Mesothelial cell of epicardium (in vitro differentiated cells): Measurements from ENCODE around the gene DMPK. TPM values are rescaled to one million over a fixed set of nuclear protein-coding genes. Genes with fewer than 3 reads are reported as not detected.

Experiments used
- DNase-seq, 2 experiments: peaks; one replicate each; pipeline ENCODE4 v3.0.0; 2021; ENCODE audit warnings: low spot score in 2 of 2; ENCODE audit not compliant: unreplicated experiment in 2 of 2
- H3K27ac Mint-ChIP-seq: 2 replicates; pipeline ENCODE4 v1.8.0; 2021; ENCODE audit warnings: mixed read lengths
- H3K27me3 Mint-ChIP-seq: 2 replicates; pipeline ENCODE4 v1.8.0; 2021; ENCODE audit warnings: low read depth, mixed read lengths
- H3K36me3 Mint-ChIP-seq: 2 replicates; pipeline ENCODE4 v1.8.0; 2021; ENCODE audit warnings: mixed read lengths
- H3K4me1 Mint-ChIP-seq: 2 replicates; pipeline ENCODE4 v1.8.0; 2021; ENCODE audit warnings: mixed read lengths
- H3K4me3 Mint-ChIP-seq: 2 replicates; pipeline ENCODE4 v1.8.0; 2021; ENCODE audit warnings: mild to moderate bottlenecking, moderate library complexity, mixed read lengths
- H3K9me3 Mint-ChIP-seq: 2 replicates; pipeline ENCODE4 v1.8.0; 2021; ENCODE audit warnings: mixed read lengths
- total RNA-seq: library from RNA; stranded (reverse); gene quantifications from 3 replicates; pipeline ENCODE4 v1.2.1, GENCODE V29; 2021
- TF ChIP-seq, protein P1 (sequence below): fragments of 200-600 bp; sonication (generic); IDR thresholded peaks from one replicate; pipeline ENCODE4 v1.5.0; 2021; ENCODE audit warnings: antibody characterized with exemption; ENCODE audit not compliant: unreplicated experiment

The DMPK gene
- total RNA-seq, 1 donor from 2014 or later = 130 TPM

DNA sequence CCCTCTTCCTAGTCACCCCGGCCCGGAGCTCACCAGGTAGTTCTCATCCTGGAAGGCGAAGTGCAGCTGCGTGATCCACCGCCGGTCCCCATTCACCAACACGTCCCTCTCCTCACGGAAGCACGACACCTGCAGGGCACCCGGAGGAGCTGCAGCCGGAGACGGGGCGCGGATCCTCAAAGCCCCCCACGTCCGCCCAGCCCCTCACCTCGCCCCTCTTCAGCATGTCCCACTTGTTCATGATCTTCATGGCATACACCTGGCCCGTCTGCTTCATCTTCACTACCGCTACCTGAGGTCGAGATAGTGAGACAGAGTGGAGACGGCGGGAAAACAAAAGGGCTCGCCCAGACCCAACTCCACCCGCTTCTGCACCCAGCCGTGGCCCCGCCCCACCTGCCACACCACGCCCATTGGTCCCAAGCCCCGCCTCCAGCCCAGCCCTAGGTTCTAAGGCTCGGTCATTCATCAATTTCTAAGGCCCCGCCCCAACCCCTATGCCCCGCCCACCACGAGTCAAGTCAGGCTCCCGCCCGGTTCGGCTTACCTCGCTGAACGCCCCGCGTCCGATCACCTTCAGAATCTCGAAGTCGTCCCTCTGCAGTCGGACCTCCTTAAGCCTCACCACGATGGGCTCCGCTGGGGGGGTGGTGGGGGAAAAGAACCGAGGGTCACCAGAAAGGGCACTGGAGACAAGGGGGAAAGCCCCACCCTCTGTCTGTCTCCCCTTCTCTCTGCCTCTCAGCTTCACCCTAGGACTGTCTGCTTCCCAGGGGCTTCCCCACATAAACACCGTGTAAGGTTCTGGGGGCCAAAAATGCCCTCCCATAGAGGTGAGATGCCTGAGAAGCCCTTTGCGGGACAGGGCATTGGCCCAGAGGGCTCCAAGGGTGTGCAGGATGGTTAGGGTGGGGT, 2.8 kb downstream of the DMPK start:
- peaks cover 14% of the 10 kb centered on the region for H3K36me3 Mint-ChIP-seq
- H3K9me3 Mint-ChIP-seq = no peaks in the 10 kb centered on the region
- peaks cover 34% of the 10 kb centered on the region for H3K4me1 Mint-ChIP-seq
- no peaks in the 10 kb centered on the region for H3K27me3 Mint-ChIP-seq
- peak overlapping the region; percentile 57 for H3K27ac Mint-ChIP-seq
- H3K4me3 Mint-ChIP-seq = peak overlapping the region; percentile 67
- TF ChIP-seq, protein P1, sequence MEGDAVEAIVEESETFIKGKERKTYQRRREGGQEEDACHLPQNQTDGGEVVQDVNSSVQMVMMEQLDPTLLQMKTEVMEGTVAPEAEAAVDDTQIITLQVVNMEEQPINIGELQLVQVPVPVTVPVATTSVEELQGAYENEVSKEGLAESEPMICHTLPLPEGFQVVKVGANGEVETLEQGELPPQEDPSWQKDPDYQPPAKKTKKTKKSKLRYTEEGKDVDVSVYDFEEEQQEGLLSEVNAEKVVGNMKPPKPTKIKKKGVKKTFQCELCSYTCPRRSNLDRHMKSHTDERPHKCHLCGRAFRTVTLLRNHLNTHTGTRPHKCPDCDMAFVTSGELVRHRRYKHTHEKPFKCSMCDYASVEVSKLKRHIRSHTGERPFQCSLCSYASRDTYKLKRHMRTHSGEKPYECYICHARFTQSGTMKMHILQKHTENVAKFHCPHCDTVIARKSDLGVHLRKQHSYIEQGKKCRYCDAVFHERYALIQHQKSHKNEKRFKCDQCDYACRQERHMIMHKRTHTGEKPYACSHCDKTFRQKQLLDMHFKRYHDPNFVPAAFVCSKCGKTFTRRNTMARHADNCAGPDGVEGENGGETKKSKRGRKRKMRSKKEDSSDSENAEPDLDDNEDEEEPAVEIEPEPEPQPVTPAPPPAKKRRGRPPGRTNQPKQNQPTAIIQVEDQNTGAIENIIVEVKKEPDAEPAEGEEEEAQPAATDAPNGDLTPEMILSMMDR = peak; percentile 54
- peak; percentile 76 to 93 for DNase-seq

DNA sequence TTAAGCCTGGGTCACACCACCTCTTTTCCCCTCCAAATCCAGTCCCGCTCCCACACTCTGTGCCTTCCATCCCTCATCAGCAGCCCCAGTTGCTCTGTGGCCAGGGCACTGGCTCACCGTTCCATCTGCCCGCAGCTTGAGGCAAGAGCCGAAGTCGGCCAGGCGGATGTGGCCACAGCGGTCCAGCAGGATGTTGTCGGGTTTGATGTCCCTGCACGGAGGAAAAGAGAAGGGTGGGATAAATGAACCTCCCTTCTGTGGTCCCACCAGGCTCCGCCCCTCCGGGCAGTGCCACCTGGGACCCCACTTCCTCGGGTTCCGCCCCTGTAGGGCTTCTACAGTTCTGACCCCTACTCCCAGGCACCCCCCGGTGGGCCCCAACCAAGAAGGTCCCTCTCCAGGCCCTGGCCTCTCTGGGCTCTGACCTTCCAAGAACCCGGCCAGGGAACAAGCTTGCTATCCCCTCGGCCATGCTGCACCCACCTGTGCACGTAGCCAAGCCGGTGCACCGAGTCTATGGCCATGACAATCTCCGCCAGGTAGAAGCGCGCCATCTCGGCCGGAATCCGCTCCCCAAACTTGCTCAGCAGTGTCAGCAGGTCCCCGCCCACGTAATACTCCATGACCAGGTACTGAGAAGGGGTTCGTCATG, 4.2 kb downstream of the DMPK start:
- no peaks in the 10 kb centered on the region for H3K27me3 Mint-ChIP-seq
- DNase-seq = no peak
- H3K27ac Mint-ChIP-seq = no peak overlapping the region
- TF ChIP-seq, protein P1 = no peak
- H3K36me3 Mint-ChIP-seq = peaks cover 18% of the 10 kb centered on the region
- peaks cover 25% of the 10 kb centered on the region for H3K4me1 Mint-ChIP-seq
- no peak overlapping the region for H3K4me3 Mint-ChIP-seq
- H3K9me3 Mint-ChIP-seq = no peaks in the 10 kb centered on the region

DNA sequence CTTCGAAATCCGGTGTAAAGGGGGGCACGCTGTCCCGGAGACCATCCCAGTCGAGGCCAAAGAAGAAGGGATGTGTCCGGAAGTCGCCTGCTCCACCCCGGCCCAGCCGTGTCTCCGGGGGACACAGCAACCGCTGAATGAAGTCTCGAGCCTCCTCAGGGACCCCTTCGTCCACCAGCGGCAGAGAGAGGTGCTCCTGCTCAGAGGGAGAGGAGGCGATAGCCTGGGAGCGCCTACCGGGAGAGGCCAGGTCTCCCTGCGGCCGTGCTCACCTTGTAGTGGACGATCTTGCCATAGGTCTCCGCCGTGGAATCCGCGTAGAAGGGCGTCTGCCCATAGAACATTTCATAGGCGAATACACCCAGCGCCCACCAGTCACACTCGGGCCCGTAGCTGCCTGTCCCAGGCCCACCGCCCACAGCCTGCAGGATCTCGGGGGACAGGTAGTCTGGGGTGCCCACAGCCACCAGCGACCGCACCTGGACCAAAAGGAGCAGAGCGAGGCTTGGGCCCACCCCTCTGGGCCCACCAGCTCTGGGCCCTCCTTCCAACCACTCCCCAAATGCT, 4.8 kb downstream of the DMPK start:
- H3K4me3 Mint-ChIP-seq = no peak overlapping the region
- no peak for DNase-seq
- TF ChIP-seq, protein P1 = no peak
- no peak overlapping the region for H3K27ac Mint-ChIP-seq
- peaks cover 18% of the 10 kb centered on the region for H3K36me3 Mint-ChIP-seq
- H3K27me3 Mint-ChIP-seq = no peaks in the 10 kb centered on the region
- H3K4me1 Mint-ChIP-seq = peaks cover 20% of the 10 kb centered on the region
- no peaks in the 10 kb centered on the region for H3K9me3 Mint-ChIP-seq

DNA sequence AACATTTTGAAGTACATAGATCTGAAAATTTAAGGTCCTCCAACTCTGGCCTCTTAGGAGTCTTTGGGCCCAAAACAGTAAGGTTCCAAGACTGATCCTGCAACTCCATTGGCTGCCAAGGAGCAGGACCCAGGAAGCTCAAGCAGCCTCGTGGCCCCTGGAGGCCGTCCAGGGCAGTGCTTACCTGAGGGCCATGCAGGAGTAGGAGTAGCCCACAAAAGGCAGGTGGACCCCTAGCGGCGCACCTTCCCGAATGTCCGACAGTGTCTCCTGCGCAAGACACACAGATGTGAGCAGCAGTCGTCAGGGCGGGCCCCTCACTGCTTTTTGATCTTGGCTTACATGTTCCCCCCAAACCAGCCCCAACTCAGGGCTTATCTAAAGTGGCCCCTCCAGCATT, 7.5 kb downstream of the DMPK start:
- Mint-ChIP-seq H3K4me1 (peaks cover 18% of the 10 kb centered on the region), H3K4me3 (no peak overlapping the region), H3K27ac (no peak overlapping the region), H3K27me3 (no peaks in the 10 kb centered on the region), H3K36me3 (peaks cover 18% of the 10 kb centered on the region), H3K9me3 (no peaks in the 10 kb centered on the region)
- DNase-seq = no peak
- TF ChIP-seq, protein P1 = no peak

DNA sequence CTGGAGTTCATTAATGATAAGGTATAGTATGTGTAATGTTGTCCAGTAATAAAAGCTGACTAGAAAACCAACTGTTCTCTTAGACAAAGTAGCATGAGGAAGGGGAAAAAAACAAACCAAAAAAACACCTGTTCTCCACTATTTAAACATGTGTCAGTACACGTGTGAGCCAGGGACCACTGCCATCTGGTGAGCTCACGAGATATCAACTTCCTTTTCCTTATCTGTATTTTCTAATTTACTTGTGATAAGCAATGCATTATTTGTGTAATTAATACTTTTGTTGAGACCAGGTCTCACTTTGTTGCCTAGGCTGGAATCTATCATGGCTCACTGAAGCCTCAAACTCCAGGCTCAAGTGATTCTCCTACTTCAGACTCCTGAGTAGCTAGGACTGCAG, 8.9 kb downstream of the DMPK start:
- no peak overlapping the region for H3K4me3 Mint-ChIP-seq
- TF ChIP-seq, protein P1 = no peak
- H3K27me3 Mint-ChIP-seq = no peaks in the 10 kb centered on the region
- H3K36me3 Mint-ChIP-seq = peaks cover 13% of the 10 kb centered on the region
- DNase-seq = no peak
- no peak overlapping the region for H3K27ac Mint-ChIP-seq
- no peaks in the 10 kb centered on the region for H3K9me3 Mint-ChIP-seq
- peaks cover 4% of the 10 kb centered on the region for H3K4me1 Mint-ChIP-seq
